ENCODE measurements around the gene AQP3.

The AQP3 gene

GRCh38 chr9:33414889-33415500, 32.4 kb downstream of the AQP3 start:
- Histone ChIP-seq H3K4me3 (IDR thresholded peaks at IDR 0.05; ENCODE audit: insufficient read depth, low read depth, low read length) (no peak overlapping the region), H3K27me3 (ENCODE audit: insufficient read depth, low read depth) (no peaks in the 10 kb centered on the region), H3K36me3 (ENCODE audit: insufficient read depth) (no peaks in the 10 kb centered on the region), H2AFZ (ENCODE audit: low read depth) (peak overlapping the region; percentile 39; the same call in 1 of the 2 replicates), H3K9ac (no peak overlapping the region), H4K20me1 (ENCODE audit: insufficient read depth) (no peaks in the 10 kb centered on the region), H3K4me2 (no peak overlapping the region), H3K4me1 (ENCODE audit: low read depth, poor library complexity, severe bottlenecking) (peaks cover 29% of the 10 kb centered on the region), H3K27ac (no peak overlapping the region), H3K79me2 (ENCODE audit: insufficient read depth, low read depth) (no peaks in the 10 kb centered on the region)
- no peak for TF ChIP-seq CTCF (conservative IDR thresholded peaks at IDR 0.05; ENCODE audit: low read depth, low read length)

DNA sequence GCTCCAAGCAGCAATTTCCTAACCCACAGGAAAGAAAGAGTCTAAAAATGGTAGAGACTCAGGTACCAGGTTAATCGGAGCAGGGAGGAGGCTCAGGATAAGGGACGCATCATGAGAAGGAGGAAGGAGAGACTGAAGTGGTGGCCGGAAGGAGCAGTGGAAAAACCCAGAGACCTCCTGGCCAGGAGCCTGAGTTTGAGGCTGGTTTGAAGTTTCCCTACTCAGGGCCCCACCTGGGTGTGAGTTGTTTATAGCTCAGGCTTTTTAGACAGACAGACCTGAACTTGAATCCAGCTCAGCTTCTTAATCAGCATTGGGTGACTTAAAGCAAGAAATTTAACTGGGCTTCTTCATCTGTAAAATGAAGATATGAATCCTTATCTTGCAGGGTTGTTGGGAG, 33.1 kb downstream of the AQP3 start:
- Histone ChIP-seq H3K4me2 (no peak overlapping the region), H4K20me1 (ENCODE audit: insufficient read depth) (no peaks in the 10 kb centered on the region), H3K79me2 (ENCODE audit: insufficient read depth, low read depth) (no peaks in the 10 kb centered on the region), H3K4me1 (ENCODE audit: low read depth, poor library complexity, severe bottlenecking) (peaks cover 29% of the 10 kb centered on the region), H3K27me3 (ENCODE audit: insufficient read depth, low read depth) (no peaks in the 10 kb centered on the region), H3K36me3 (ENCODE audit: insufficient read depth) (no peaks in the 10 kb centered on the region), H3K27ac (no peak overlapping the region), H3K9ac (no peak overlapping the region), H2AFZ (ENCODE audit: low read depth) (no peak overlapping the region), H3K4me3 (IDR thresholded peaks at IDR 0.05; ENCODE audit: insufficient read depth, low read depth, low read length) (no peak overlapping the region)
- no peak for TF ChIP-seq CTCF (conservative IDR thresholded peaks at IDR 0.05; ENCODE audit: low read depth, low read length)

GRCh38 chr9:33408087-33408486, 39.3 kb downstream of the AQP3 start:
- H3K4me3 ChIP-seq (IDR thresholded peaks at IDR 0.05; ENCODE audit: insufficient read depth, low read depth, low read length) = no peak overlapping the region
- TF ChIP-seq CTCF (conservative IDR thresholded peaks at IDR 0.05; ENCODE audit: low read depth, low read length) = no peak
- peaks cover 2% of the 10 kb centered on the region for H3K4me1 ChIP-seq (ENCODE audit: low read depth, poor library complexity, severe bottlenecking)
- H3K36me3 ChIP-seq (ENCODE audit: insufficient read depth) = no peaks in the 10 kb centered on the region
- H3K79me2 ChIP-seq (ENCODE audit: insufficient read depth, low read depth) = no peaks in the 10 kb centered on the region
- H3K27ac ChIP-seq = no peak overlapping the region
- no peaks in the 10 kb centered on the region for H3K27me3 ChIP-seq (ENCODE audit: insufficient read depth, low read depth)
- H4K20me1 ChIP-seq (ENCODE audit: insufficient read depth) = no peaks in the 10 kb centered on the region
- H3K9ac ChIP-seq = no peak overlapping the region
- H2AFZ ChIP-seq (ENCODE audit: low read depth) = no peak overlapping the region
- no peak overlapping the region for H3K4me2 ChIP-seq

- Histone ChIP-seq H4K20me1 (ENCODE audit: insufficient read depth) (no peaks in the 10 kb centered on the region), H3K4me1 (ENCODE audit: low read depth, poor library complexity, severe bottlenecking) (peaks cover 4% of the 10 kb centered on the region), H3K4me2 (no peak overlapping the region), H3K9ac (no peak overlapping the region), H2AFZ (ENCODE audit: low read depth) (no peak overlapping the region), H3K36me3 (ENCODE audit: insufficient read depth) (no peaks in the 10 kb centered on the region), H3K4me3 (IDR thresholded peaks at IDR 0.05; ENCODE audit: insufficient read depth, low read depth, low read length) (no peak overlapping the region), H3K79me2 (ENCODE audit: insufficient read depth, low read depth) (no peaks in the 10 kb centered on the region), H3K27me3 (ENCODE audit: insufficient read depth, low read depth) (no peaks in the 10 kb centered on the region), H3K27ac (no peak overlapping the region)
- TF ChIP-seq CTCF (conservative IDR thresholded peaks at IDR 0.05; ENCODE audit: low read depth, low read length) = no peak
Observed at GRCh38 chr9:33407061-33407460, 40.3 kb downstream of the AQP3 start.
